Adipocyte (in vitro differentiated cells): ENCODE data around the gene NDUFA9.

Experiments used
- DNase-seq: peaks from one replicate; pipeline ENCODE4 v3.0.0-alpha.2; 2015; ENCODE audit warnings: low read depth
- H3K27me3 ChIP-seq: replicated peaks from 2 replicates; pipeline ENCODE4 v1.7.0; 2013; ENCODE audit warnings: mild to moderate bottlenecking, low read length, moderate library complexity; ENCODE audit not compliant: control insufficient read depth, insufficient read depth
- H3K36me3 ChIP-seq: 2 replicates; pipeline ENCODE4 v1.7.0; 2013; ENCODE audit warnings: low read length, mild to moderate bottlenecking, moderate library complexity; ENCODE audit not compliant: control insufficient read depth, insufficient read depth, severe bottlenecking
- H3K4me1 ChIP-seq: 2 replicates; pipeline ENCODE4 v1.7.0; 2013; ENCODE audit warnings: mild to moderate bottlenecking, low read length, moderate library complexity; ENCODE audit not compliant: control insufficient read depth, insufficient read depth
- H3K4me3 ChIP-seq: 2 replicates; pipeline ENCODE4 v1.7.0; 2013; ENCODE audit warnings: mild to moderate bottlenecking, low read length, moderate library complexity
- H3K9ac ChIP-seq: 2 replicates; pipeline ENCODE4 v1.7.0; 2013; ENCODE audit warnings: mild to moderate bottlenecking, low read length, moderate library complexity
- H3K9me3 ChIP-seq: 2 replicates; pipeline ENCODE4 v1.7.0; 2013; ENCODE audit warnings: mild to moderate bottlenecking, low read length, moderate library complexity; ENCODE audit not compliant: control insufficient read depth

Gene NDUFA9

DNA sequence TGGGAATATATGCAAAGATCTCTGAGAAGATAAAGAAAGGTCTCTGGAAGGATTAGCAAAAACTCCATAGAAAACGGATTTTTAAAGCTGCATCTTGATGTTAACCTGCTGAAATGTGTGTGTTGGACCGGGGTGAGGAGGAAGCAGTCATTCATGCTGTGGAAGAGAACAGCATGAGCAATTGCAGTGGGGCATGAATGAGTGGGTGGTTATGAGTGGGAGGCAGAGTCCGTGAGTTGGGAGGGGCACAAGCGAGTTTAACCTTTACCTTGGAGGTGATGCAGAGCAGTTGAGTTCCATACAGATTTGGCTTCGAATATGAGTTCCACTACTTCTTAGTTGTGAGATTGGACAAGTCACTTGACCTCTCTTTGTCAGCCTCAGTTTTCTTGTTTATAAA, 41.8 kb downstream of the NDUFA9 start:
- H3K36me3 ChIP-seq, result peaks cover 36% of the 10 kb centered on the region
- no peaks in the 10 kb centered on the region for H3K4me1 ChIP-seq
- no peak for DNase-seq
- no peak overlapping the region for H3K9ac ChIP-seq
- no peak overlapping the region for H3K4me3 ChIP-seq
- no peaks in the 10 kb centered on the region for H3K9me3 ChIP-seq
- H3K27me3 ChIP-seq, result no peaks in the 10 kb centered on the region
